Measurements from ENCODE around the gene OR2AG1. TPM values are rescaled to one million over a fixed set of nuclear protein-coding genes. Genes with fewer than 3 reads are reported as not detected.

The OR2AG1 gene, protein sequence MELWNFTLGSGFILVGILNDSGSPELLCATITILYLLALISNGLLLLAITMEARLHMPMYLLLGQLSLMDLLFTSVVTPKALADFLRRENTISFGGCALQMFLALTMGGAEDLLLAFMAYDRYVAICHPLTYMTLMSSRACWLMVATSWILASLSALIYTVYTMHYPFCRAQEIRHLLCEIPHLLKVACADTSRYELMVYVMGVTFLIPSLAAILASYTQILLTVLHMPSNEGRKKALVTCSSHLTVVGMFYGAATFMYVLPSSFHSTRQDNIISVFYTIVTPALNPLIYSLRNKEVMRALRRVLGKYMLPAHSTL
- not detected in 5 replicates for total RNA-seq (2022; extraction: Qiagen RNA extraction; ENCODE audit: low read depth)

DNA sequence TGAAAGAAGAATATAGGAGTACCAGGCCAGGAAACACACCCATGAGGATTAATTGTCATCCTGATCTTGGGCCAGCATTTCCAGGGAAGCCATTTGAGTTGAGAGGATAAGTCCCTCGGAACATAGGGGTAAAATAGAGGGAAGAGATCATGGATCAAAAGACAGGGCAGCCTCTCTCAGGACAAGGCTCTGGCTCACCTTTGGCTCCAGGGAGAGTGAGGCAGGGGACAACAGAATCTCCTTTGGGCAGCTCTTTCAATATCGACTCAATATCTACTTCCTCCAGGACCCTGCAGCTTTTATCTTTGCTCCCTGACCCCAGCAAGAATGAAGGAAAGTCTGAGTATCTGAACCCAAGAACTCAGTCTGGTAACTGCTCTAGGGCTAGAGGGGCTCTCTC lies at the start of gene OR2AG1:
Gene OR2AG1 (plus strand): TSS at position 301 of the 400 bp plus-strand sequence. CDS start 2,018 bp downstream, outside the sequence.

DNA sequence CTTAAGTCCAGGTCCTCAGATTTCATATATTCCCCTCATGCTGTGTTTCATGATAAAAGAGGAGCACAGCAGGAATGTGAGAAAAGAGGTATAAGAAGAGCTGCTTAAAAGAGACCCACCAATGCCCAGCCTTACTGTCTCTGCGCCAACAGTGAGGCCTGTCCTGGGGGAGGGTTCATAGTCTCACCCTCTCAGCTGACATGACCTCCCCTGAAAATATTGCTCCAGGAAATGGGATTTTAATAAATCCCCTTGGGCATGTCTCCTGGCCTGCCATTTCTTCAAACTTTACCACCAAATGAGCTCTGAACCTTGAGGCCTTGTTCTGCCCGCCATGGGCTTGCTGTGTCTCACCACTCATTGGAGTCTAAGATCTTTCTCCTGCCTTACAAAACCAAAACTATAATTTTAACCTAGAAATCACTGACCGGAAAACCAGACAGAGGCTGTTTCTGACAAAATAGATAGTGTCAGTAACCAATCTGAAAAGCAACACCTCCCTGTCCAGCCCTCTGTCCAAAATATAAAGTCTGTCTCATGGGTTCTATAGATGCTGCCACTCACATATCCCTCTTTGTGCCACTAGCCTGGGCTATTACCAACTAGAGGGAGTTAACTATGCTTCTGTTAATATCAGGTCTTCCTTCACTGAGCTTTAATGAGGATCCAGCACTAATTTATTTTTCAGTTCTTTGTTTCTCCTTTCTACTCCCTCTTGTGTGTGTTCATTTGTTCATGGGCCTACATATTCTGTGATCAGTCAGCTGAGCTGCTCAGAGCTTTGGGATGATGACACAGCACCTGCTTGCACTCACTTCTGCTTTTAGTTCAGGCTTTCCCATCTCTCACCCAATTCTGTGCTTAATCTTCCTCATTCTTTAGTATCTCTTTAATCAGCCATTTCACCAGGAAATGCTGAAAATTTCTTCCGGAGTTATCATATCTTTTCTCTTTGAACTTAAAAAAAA lies 10.6 kb upstream of the OR2AG1 start, which contains the start of gene OR2AG2:
Gene OR2AG2 (minus strand): TSS at position 51 of the 968 bp plus-strand sequence. CDS start 3,019 bp downstream, outside the sequence.

DNA sequence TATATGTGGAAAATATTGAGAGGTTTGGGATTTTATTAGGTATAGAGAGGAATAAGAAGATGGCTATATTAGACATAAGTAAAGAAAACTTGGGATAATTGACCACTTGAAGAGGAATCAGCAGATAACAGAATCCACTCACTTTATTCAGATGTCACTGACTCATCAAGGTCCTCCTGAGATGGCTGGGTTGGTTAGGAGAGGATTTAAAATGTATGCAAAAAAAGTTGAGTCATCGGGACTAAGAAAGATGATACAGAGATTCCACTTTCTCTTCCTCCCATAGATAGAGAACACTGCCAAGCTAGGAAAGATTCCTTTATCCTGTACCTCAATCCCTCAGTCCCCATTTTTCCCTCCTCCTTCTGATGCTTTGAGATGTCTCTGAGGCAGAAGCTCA lies 16.6 kb downstream of the OR2AG1 start, which contains the start of gene OR6A2:
Gene OR6A2 (minus strand): TSS at position 288 of the 400 bp plus-strand sequence. CDS start 3,981 bp downstream, outside the sequence.

Other genes with a start within 250 kb of the OR2AG1 start
- 27.3 to 34.5 TPM (median 32.3 TPM) in 5 replicates for gene RRP8, start 179.4 kb upstream of the OR2AG1 start, total RNA-seq (2022; extraction: Qiagen RNA extraction; ENCODE audit: low read depth)
- gene ILK, start 179.2 kb upstream of the OR2AG1 start, total RNA-seq (2022; extraction: Qiagen RNA extraction; ENCODE audit: low read depth): 94.5 to 126 TPM (median 120 TPM) in 5 replicates
- 193 to 208 TPM (median 202 TPM) in 5 replicates for gene TAF10, start 170.8 kb upstream of the OR2AG1 start, total RNA-seq (2022; extraction: Qiagen RNA extraction; ENCODE audit: low read depth)
- gene TPP1, start 163.6 kb upstream of the OR2AG1 start, total RNA-seq (2022; extraction: Qiagen RNA extraction; ENCODE audit: low read depth): 33.9 to 51.3 TPM (median 44.2 TPM) in 5 replicates
- gene DCHS1, start 127.2 kb upstream of the OR2AG1 start, total RNA-seq (2022; extraction: Qiagen RNA extraction; ENCODE audit: low read depth): 0.05 to 0.13 TPM (median 0.10 TPM) in 5 replicates
- 81.5 to 138 TPM (median 96.2 TPM) in 5 replicates for gene MRPL17, start 99.7 kb upstream of the OR2AG1 start, total RNA-seq (2022; extraction: Qiagen RNA extraction; ENCODE audit: low read depth)
- not detected in 5 replicates for gene OR2AG2, start 11.0 kb upstream of the OR2AG1 start, total RNA-seq (2022; extraction: Qiagen RNA extraction; ENCODE audit: low read depth)
- not detected in 5 replicates for gene OR6A2, start 16.7 kb downstream of the OR2AG1 start, total RNA-seq (2022; extraction: Qiagen RNA extraction; ENCODE audit: low read depth)
- gene OR10A5, start 62.7 kb downstream of the OR2AG1 start, total RNA-seq (2022; extraction: Qiagen RNA extraction; ENCODE audit: low read depth): not detected in 5 replicates
- not detected in 5 replicates for gene OR10A2, start 80.0 kb downstream of the OR2AG1 start, total RNA-seq (2022; extraction: Qiagen RNA extraction; ENCODE audit: low read depth)
- not detected in 5 replicates for gene OR10A4, start 93.6 kb downstream of the OR2AG1 start, total RNA-seq (2022; extraction: Qiagen RNA extraction; ENCODE audit: low read depth)
- gene OR2D2, start 109.5 kb downstream of the OR2AG1 start, total RNA-seq (2022; extraction: Qiagen RNA extraction; ENCODE audit: low read depth): not detected in 5 replicates
- gene OR2D3, start 138.0 kb downstream of the OR2AG1 start, total RNA-seq (2022; extraction: Qiagen RNA extraction; ENCODE audit: low read depth): not detected in 5 replicates
- 1.0 to 1.7 TPM (median 1.2 TPM) in 5 replicates for gene ZNF215, start 143.4 kb downstream of the OR2AG1 start, total RNA-seq (2022; extraction: Qiagen RNA extraction; ENCODE audit: low read depth)
- 0.49 to 1.5 TPM (median 0.73 TPM) in 5 replicates for gene ZNF214, start 237.3 kb downstream of the OR2AG1 start, total RNA-seq (2022; extraction: Qiagen RNA extraction; ENCODE audit: low read depth)
- gene NLRP14, start 237.5 kb downstream of the OR2AG1 start, total RNA-seq (2022; extraction: Qiagen RNA extraction; ENCODE audit: low read depth): not detected in 5 replicates